Measurements from ENCODE around the gene CES1. TPM values are rescaled to one million over a fixed set of nuclear protein-coding genes. Genes with fewer than 3 reads are reported as not detected.

The CES1 gene
- total and polyA plus RNA-seq, 2 experiments from 2014 or later = 0.76 TPM; not detected in 1

DNA sequence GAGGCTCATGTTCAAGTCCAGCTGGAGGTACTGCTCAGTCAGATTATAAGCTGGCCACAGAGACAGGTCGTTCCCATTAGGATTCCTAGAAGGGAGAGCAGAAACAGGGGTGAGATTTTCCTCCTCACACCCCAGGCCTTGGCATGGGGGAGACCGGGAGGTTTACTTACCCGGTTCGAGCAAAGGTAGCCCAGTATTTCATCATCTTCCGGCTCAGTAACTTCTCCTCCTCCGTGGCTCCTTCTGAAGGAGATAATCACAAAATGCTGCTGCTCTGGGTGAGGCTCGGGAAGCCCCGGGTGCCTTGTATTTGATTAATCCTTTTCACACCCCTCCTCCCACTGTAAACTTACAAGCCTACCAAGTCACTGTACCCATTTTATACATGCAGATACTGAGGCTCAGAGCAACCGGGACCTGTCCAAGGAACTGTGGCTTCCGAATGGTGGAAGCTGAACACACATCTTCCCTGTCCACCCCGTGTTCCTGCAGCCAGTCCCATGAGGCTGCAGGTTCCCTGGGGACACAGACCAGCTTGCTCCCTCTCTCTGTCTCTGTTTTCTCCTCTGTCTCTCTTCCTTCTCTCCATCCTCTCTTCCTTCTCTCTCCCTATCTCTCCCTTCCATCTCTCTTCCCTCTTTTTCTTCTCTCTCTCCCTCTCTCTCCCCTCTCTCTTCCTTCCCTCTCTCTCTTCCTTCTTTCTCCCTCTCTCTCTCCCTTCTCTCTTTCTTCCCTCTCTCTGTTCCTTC is 13.9 kb upstream of the CES1 start:
- Histone ChIP-seq H3F3A (ENCODE audit: insufficient read depth) (no peaks in the 10 kb centered on the region), H3K9me2 (ENCODE audit: insufficient read depth) (no peaks in the 10 kb centered on the region), H3K27ac (no peak overlapping the region), H3K79me2 (ENCODE audit: insufficient read depth) (no peaks in the 10 kb centered on the region), H2AFZ (peak overlapping the region; percentile 56), H3K36me3 (ENCODE audit: low read depth) (no peaks in the 10 kb centered on the region), H3K9ac (no peak overlapping the region), H3K9me3 (ENCODE audit: low read depth) (no peaks in the 10 kb centered on the region), H3K4me2 (ENCODE audit: unreplicated experiment) (no peak overlapping the region), H3K4me1 (ENCODE audit: insufficient read depth) (no peaks in the 10 kb centered on the region), H4K20me1 (ENCODE audit: insufficient read depth) (no peaks in the 10 kb centered on the region), H3K27me3 (replicated peaks; ENCODE audit: insufficient read depth) (peaks cover 8% of the 10 kb centered on the region; the same call in 1 of the 2 replicates), H3K4me3 (no peak overlapping the region)
- TF ChIP-seq EZH2 (IDR thresholded peaks at IDR 0.05; ENCODE audit: insufficient read depth, poor library complexity, severe bottlenecking) (no peak), EZH2phosphoT487 (IDR thresholded peaks at IDR 0.05; ENCODE audit: insufficient read depth, low read depth) (no peak)
- DNase-seq = no peak
- in situ Hi-C loops (cut with MboI) = loop anchor here (10.0 kb wide), 1 partner anchor 402 kb away; no protein-coding TSS in a partner anchor
- 19 to 20% methylated on average over 11 of the region's 11 CpGs for WGBS, 2 experiments (ENCODE audit: low coverage in 1 of 2, low lambda C conversion rate in 2 of 2, missing lambda C conversion rate in 2 of 2)

DNA sequence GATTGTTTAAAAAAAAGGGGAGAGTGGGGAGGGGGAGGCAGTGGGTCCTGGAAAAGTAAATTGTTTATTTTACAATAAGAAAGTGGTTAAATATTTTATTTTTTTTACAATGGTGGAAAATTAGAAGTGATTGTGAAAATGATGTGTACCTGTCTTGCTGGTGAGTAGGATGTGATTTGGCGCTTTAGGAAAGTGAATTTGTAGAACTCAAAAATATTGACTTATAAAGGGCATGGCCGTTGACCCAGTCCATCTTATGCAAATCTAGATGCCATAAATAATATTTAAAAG is 10.2 kb upstream of the CES1 start:
- Histone ChIP-seq H3K36me3 (ENCODE audit: low read depth) (no peaks in the 10 kb centered on the region), H3K4me1 (ENCODE audit: insufficient read depth) (no peaks in the 10 kb centered on the region), H3K9me3 (ENCODE audit: low read depth) (no peaks in the 10 kb centered on the region), H4K20me1 (ENCODE audit: insufficient read depth) (no peaks in the 10 kb centered on the region), H3K27me3 (replicated peaks; ENCODE audit: insufficient read depth) (peaks cover 8% of the 10 kb centered on the region; the same call in 1 of the 2 replicates), H3K79me2 (ENCODE audit: insufficient read depth) (no peaks in the 10 kb centered on the region), H3K27ac (no peak overlapping the region), H2AFZ (no peak overlapping the region), H3K9ac (no peak overlapping the region), H3K4me2 (ENCODE audit: unreplicated experiment) (no peak overlapping the region), H3F3A (ENCODE audit: insufficient read depth) (no peaks in the 10 kb centered on the region), H3K9me2 (ENCODE audit: insufficient read depth) (no peaks in the 10 kb centered on the region), H3K4me3 (no peak overlapping the region)
- in situ Hi-C loops (cut with MboI) = loop anchor here (5.0 to 10.0 kb wide), 2 partner anchors 131 to 398 kb away; no protein-coding TSS in a partner anchor
- DNase-seq = no peak
- WGBS, 2 experiments (ENCODE audit: low coverage in 1 of 2, low lambda C conversion rate in 2 of 2, missing lambda C conversion rate in 2 of 2) = 48 to 51% methylated on average over 2 of the region's 2 CpGs
- TF ChIP-seq EZH2phosphoT487 (IDR thresholded peaks at IDR 0.05; ENCODE audit: insufficient read depth, low read depth) (no peak), EZH2 (IDR thresholded peaks at IDR 0.05; ENCODE audit: insufficient read depth, poor library complexity, severe bottlenecking) (no peak)

DNA sequence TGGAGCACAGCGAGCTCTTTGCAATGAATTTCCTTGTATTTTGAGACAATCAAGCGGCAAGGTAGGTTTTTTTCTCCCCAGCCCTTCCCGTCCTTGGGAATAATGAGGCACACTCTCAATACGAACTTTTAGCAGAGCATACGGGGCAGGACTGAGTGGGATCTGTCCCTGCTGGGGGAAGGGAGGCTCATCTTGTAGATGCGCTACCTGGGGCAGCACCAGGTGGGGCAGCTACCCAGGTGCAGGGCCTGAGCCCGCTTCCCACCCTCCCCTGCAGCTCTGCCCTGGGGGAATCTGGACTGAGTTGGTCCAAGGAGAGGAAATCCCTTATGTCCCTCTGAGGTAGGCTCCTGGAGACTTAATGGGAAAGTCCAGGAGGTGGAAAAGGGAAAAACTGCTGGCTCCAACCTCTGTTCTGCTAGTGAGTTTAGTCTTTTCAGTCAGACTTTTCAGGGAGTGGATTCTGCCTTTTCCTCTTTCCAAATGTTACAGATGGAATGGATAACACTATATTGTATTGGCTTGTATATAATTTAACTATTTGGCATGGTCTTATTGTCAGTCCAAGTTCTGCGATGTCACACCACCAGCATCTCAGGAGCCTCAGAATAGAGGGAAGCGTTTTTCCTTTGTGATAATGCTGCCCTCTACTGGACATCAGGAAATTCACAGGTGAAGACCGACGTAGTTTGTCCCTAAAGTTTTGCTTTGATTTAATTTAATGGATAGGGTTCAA is 9.6 kb upstream of the CES1 start:
- Histone ChIP-seq H3F3A (ENCODE audit: insufficient read depth) (no peaks in the 10 kb centered on the region), H3K9me2 (ENCODE audit: insufficient read depth) (no peaks in the 10 kb centered on the region), H3K27me3 (replicated peaks; ENCODE audit: insufficient read depth) (peaks cover 8% of the 10 kb centered on the region; the same call in 1 of the 2 replicates), H3K36me3 (ENCODE audit: low read depth) (no peaks in the 10 kb centered on the region), H3K4me2 (ENCODE audit: unreplicated experiment) (no peak overlapping the region), H4K20me1 (ENCODE audit: insufficient read depth) (no peaks in the 10 kb centered on the region), H3K27ac (no peak overlapping the region), H3K9me3 (ENCODE audit: low read depth) (no peaks in the 10 kb centered on the region), H3K4me3 (no peak overlapping the region), H3K79me2 (ENCODE audit: insufficient read depth) (no peaks in the 10 kb centered on the region), H3K9ac (no peak overlapping the region), H3K4me1 (ENCODE audit: insufficient read depth) (no peaks in the 10 kb centered on the region), H2AFZ (no peak overlapping the region)
- peak; percentile 63 for DNase-seq
- WGBS, 2 experiments (ENCODE audit: low coverage in 1 of 2, low lambda C conversion rate in 2 of 2, missing lambda C conversion rate in 2 of 2) = 36% methylated on average over 11 of the region's 11 CpGs
- in situ Hi-C loops (cut with MboI) = loop anchor here (5.0 to 10.0 kb wide), 2 partner anchors 130 to 398 kb away; no protein-coding TSS in a partner anchor
- TF ChIP-seq EZH2 (IDR thresholded peaks at IDR 0.05; ENCODE audit: insufficient read depth, poor library complexity, severe bottlenecking) = no peak
- TF ChIP-seq EZH2phosphoT487 (IDR thresholded peaks at IDR 0.05; ENCODE audit: insufficient read depth, low read depth) = no peak

DNA sequence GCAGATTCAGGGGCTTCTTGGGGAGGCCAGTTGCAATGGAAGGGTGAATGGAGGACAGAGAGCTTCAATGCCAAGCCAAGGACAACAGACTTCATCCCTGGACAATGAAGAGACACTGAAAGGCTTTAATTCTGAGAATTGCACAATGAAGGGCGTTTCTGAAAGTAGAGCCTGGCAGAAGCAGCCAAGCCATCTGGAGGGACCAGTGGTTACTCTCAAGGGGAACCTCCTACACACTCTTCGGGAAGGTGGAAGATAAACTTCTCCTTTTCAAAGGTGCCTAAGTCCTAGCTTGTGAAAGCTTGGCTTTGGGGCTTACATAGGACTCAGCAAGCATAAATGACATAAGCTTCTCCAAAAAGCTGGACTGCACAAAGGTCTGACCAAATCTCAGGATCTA is 6.2 kb upstream of the CES1 start:
- no peak overlapping the region for H3K27ac ChIP-seq
- H3K4me2 ChIP-seq (ENCODE audit: unreplicated experiment) = no peak overlapping the region
- no peak for DNase-seq
- no peak overlapping the region for H2AFZ ChIP-seq
- no peak overlapping the region for H3K4me3 ChIP-seq
- H3F3A ChIP-seq (ENCODE audit: insufficient read depth) = no peaks in the 10 kb centered on the region
- no peaks in the 10 kb centered on the region for H3K9me2 ChIP-seq (ENCODE audit: insufficient read depth)
- no peaks in the 10 kb centered on the region for H3K79me2 ChIP-seq (ENCODE audit: insufficient read depth)
- no peak overlapping the region for H3K9ac ChIP-seq
- TF ChIP-seq EZH2phosphoT487 (IDR thresholded peaks at IDR 0.05; ENCODE audit: insufficient read depth, low read depth) = no peak
- TF ChIP-seq EZH2 (IDR thresholded peaks at IDR 0.05; ENCODE audit: insufficient read depth, poor library complexity, severe bottlenecking) = no peak
- no peaks in the 10 kb centered on the region for H3K36me3 ChIP-seq (ENCODE audit: low read depth)
- WGBS, 2 experiments (ENCODE audit: low coverage in 1 of 2, low lambda C conversion rate in 2 of 2, missing lambda C conversion rate in 2 of 2) = 0 to 7% methylated on average over 2 of the region's 2 CpGs
- H3K9me3 ChIP-seq (ENCODE audit: low read depth) = no peaks in the 10 kb centered on the region
- H3K27me3 ChIP-seq (replicated peaks; ENCODE audit: insufficient read depth) = no peaks in the 10 kb centered on the region
- H3K4me1 ChIP-seq (ENCODE audit: insufficient read depth) = no peaks in the 10 kb centered on the region
- in situ Hi-C loops (cut with MboI) = no loop called here
- no peaks in the 10 kb centered on the region for H4K20me1 ChIP-seq (ENCODE audit: insufficient read depth)

All from GM23248 (cell line).